SK-N-SH treated with all-trans-retinoic acid at 6 μM for 48 hours (cell line): ENCODE measurements around the gene SLC25A25.

Experiments used
- ATAC-seq: fragments of 200-7000 bp; cut with Tn5 transposase; 3 replicates; pipeline ENCODE4 v1.9.1; 2020; ENCODE audit warnings: mild to moderate bottlenecking, moderate library complexity
- ARNTL ChIP-seq: fragments of 450-650 bp; formaldehyde crosslinking; IDR thresholded peaks from 2 replicates; pipeline ENCODE4 v1.5.0; 2020; ENCODE audit warnings: low read depth, mild to moderate bottlenecking, moderate library complexity, borderline replicate concordance
- BACH2 ChIP-seq: fragments of 250-450 bp; sonication (Bioruptor Pico); IDR thresholded peaks from 2 replicates; pipeline ENCODE4 v1.9.0; 2021; ENCODE audit warnings: mild to moderate bottlenecking, borderline replicate concordance
- CSDC2 ChIP-seq: fragments of 250-450 bp; sonication (Bioruptor Pico); IDR thresholded peaks from 2 replicates; pipeline ENCODE4 v1.5.0; 2020; ENCODE audit warnings: mild to moderate bottlenecking, moderate library complexity
- ESRRG ChIP-seq: fragments of 250-450 bp; sonication (Bioruptor Pico); IDR thresholded peaks from 2 replicates; pipeline ENCODE4 v1.6.1; 2021; ENCODE audit warnings: mild to moderate bottlenecking
- ISL1 ChIP-seq: fragments of 250-450 bp; sonication (Bioruptor Pico); IDR thresholded peaks from 2 replicates; pipeline ENCODE4 v2.1.2; 2022; ENCODE audit warnings: mild to moderate bottlenecking, moderate library complexity
- POU6F1 ChIP-seq: fragments of 250-450 bp; sonication (Bioruptor Pico); IDR thresholded peaks from 2 replicates; pipeline ENCODE4 v1.8.0; 2021; ENCODE audit warnings: low read depth, mild to moderate bottlenecking, moderate library complexity, borderline replicate concordance
- PPARA ChIP-seq: fragments of 250-450 bp; sonication (Bioruptor Pico); IDR thresholded peaks from 2 replicates; pipeline ENCODE4 v1.5.0; 2020; ENCODE audit warnings: mild to moderate bottlenecking, borderline replicate concordance
- RARB ChIP-seq: fragments of 250-450 bp; sonication (Bioruptor Pico); IDR thresholded peaks from 2 replicates; pipeline ENCODE4 v1.8.0; 2021; ENCODE audit warnings: mild to moderate bottlenecking, moderate library complexity
- SNAI2 ChIP-seq: fragments of 250-450 bp; sonication (Bioruptor Pico); IDR thresholded peaks from 2 replicates; pipeline ENCODE4 v1.5.0; 2020; ENCODE audit warnings: mild to moderate bottlenecking, moderate library complexity
- TCF4 ChIP-seq: fragments of 250-450 bp; sonication (Bioruptor Pico); IDR thresholded peaks from 2 replicates; pipeline ENCODE4 v1.8.0; 2021; ENCODE audit warnings: mild to moderate bottlenecking, moderate library complexity, borderline replicate concordance
- TSHZ2 ChIP-seq: fragments of 250-450 bp; sonication (Bioruptor Pico); IDR thresholded peaks from 2 replicates; pipeline ENCODE4 v1.5.0; 2020; ENCODE audit warnings: mild to moderate bottlenecking, moderate library complexity
- ZC3H10 ChIP-seq: fragments of 250-450 bp; sonication (Bioruptor Pico); IDR thresholded peaks from 2 replicates; pipeline ENCODE4 v1.5.1; 2021; ENCODE audit warnings: mild to moderate bottlenecking, moderate library complexity
- ZFP3 ChIP-seq: fragments of 250-450 bp; sonication (Bioruptor Pico); IDR thresholded peaks from 2 replicates; pipeline ENCODE4 v1.5.0; 2020; ENCODE audit warnings: mild to moderate bottlenecking, moderate library complexity
- ZFP30 ChIP-seq: fragments of 450-650 bp; formaldehyde crosslinking; IDR thresholded peaks from 2 replicates; pipeline ENCODE4 v1.5.0; 2022; ENCODE audit warnings: mild to moderate bottlenecking, moderate library complexity
- ZNF565 ChIP-seq: fragments of 450-650 bp; formaldehyde crosslinking; conservative IDR thresholded peaks from 2 replicates; pipeline ENCODE4 v1.5.0; 2020; ENCODE audit warnings: low read depth, mild to moderate bottlenecking, moderate library complexity
- ZNF70 ChIP-seq: fragments of 450-650 bp; formaldehyde crosslinking; IDR thresholded peaks from 2 replicates; pipeline ENCODE4 v1.5.0; 2020; ENCODE audit warnings: mild to moderate bottlenecking, moderate library complexity
- ZNF8 ChIP-seq: fragments of 450-650 bp; formaldehyde crosslinking; IDR thresholded peaks from 2 replicates; pipeline ENCODE4 v1.5.0; 2020; ENCODE audit warnings: mild to moderate bottlenecking, moderate library complexity
- TF ChIP-seq, protein P1 (sequence below): fragments of 250-450 bp; sonication (Bioruptor Pico); IDR thresholded peaks from 2 replicates; pipeline ENCODE4 v1.5.1; 2021; ENCODE audit warnings: mild to moderate bottlenecking, moderate library complexity
- TF ChIP-seq, protein P2 (sequence below): fragments of 250-450 bp; sonication (Bioruptor Pico); IDR thresholded peaks from 2 replicates; pipeline ENCODE4 v1.5.1; 2020; ENCODE audit warnings: low read depth, mild to moderate bottlenecking, moderate library complexity

The SLC25A25 gene

DNA sequence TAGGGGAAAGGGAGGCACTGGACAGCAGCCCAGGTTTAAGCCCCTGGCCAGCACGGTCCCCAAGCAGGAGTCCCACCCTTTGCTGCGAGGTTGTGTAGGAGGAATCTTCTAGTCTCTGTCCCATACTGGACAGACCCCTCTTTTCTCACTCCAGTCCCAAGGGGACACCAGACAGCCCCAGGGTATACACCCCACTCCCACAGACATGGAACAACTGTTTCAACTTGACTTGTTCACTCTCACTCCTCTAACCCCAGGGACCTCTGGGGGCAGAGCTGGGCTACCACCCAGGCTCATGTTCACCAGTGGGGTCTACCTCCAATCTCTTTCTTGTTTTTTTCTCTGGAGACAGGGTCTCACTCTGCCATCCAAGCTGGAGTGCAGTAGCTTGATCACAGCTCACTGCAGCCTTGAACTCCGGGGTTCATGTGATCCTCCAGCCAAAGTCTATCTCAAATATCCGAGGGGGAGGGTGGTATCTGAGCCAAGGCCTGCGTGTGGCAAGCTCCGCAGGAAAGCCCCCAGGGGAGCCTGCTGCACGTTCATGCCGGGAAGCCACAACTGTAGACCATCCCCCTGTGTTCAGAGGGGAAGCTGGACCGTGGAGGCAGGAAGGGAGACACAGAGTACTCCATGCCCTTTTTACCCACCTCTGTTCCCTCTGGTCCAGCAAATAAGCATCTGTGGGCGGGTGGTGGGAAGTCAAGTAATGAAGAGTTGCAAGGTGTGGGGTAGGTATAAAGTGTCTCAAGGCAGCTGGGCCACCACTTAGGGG, 57.7 kb downstream of the SLC25A25 start:
- TF ChIP-seq RARB (CRISPR knock-in tag) (no peak), POU6F1 (no peak), ARNTL (CRISPR knock-in tag) (no peak), ZC3H10 (CRISPR knock-in tag) (no peak), ESRRG (CRISPR knock-in tag) (no peak), SNAI2 (CRISPR knock-in tag) (no peak), ZNF70 (CRISPR knock-in tag) (no peak), TCF4 (CRISPR knock-in tag) (no peak), ZFP30 (CRISPR knock-in tag) (no peak), ISL1 (no peak), ZFP3 (CRISPR knock-in tag) (no peak)
- TF ChIP-seq, all 23 proteins: peak for 0
- ATAC-seq: no peak

DNA sequence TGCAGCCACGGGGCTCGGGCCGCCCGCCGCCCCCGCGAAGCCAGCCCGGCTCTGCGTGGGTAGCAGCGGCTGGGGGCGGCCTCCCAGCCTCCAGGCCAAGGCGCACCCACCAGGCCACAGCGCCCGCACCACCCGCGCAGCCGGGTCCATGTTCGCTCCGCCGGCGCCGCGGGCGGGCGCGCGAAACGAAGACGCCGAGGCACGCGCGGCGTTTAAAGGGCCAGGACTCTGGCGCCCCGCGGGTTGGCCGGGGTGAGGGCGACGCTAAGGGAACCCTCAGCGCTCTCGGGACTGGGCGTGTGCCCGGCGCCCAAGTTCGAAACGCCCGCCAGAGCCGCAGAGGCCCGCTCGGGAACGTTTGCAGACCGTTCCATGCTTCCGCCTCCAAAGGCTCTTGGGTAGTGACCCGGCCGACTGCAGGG, 59.5 kb downstream of the SLC25A25 start, which contains the start of gene PTGES2:
Gene PTGES2 (minus strand): TSS at position 162 of the 422 bp plus-strand sequence. CDS start 12 bp downstream, at position 150.
- peak; percentile 83 for ATAC-seq
- TF ChIP-seq, protein P1, sequence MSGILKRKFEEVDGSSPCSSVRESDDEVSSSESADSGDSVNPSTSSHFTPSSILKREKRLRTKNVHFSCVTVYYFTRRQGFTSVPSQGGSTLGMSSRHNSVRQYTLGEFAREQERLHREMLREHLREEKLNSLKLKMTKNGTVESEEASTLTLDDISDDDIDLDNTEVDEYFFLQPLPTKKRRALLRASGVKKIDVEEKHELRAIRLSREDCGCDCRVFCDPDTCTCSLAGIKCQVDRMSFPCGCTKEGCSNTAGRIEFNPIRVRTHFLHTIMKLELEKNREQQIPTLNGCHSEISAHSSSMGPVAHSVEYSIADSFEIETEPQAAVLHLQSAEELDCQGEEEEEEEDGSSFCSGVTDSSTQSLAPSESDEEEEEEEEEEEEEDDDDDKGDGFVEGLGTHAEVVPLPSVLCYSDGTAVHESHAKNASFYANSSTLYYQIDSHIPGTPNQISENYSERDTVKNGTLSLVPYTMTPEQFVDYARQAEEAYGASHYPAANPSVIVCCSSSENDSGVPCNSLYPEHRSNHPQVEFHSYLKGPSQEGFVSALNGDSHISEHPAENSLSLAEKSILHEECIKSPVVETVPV (CRISPR knock-in tag): no peak
- TF ChIP-seq ZNF565 (CRISPR knock-in tag) (no peak), PPARA (CRISPR knock-in tag) (no peak), ZNF70 (CRISPR knock-in tag) (no peak), ZNF8 (CRISPR knock-in tag) (no peak), BACH2 (CRISPR knock-in tag) (no peak), POU6F1 (no peak), TSHZ2 (no peak), CSDC2 (CRISPR knock-in tag) (no peak), ZFP30 (CRISPR knock-in tag) (no peak), ISL1 (no peak), RARB (CRISPR knock-in tag) (no peak), SNAI2 (CRISPR knock-in tag) (no peak), ZC3H10 (CRISPR knock-in tag) (no peak), ESRRG (CRISPR knock-in tag) (no peak), ZFP3 (CRISPR knock-in tag) (no peak)
- TF ChIP-seq, protein P2, sequence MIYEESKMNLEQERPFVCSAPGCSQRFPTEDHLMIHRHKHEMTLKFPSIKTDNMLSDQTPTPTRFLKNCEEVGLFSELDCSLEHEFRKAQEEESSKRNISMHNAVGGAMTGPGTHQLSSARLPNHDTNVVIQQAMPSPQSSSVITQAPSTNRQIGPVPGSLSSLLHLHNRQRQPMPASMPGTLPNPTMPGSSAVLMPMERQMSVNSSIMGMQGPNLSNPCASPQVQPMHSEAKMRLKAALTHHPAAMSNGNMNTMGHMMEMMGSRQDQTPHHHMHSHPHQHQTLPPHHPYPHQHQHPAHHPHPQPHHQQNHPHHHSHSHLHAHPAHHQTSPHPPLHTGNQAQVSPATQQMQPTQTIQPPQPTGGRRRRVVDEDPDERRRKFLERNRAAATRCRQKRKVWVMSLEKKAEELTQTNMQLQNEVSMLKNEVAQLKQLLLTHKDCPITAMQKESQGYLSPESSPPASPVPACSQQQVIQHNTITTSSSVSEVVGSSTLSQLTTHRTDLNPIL: no peak
- TF ChIP-seq, all 23 proteins: peak for 0
